KBM-7 (cell line): ENCODE measurements around the gene NPIPB12.
"Not testable (repeated sequence)": the region's sequence is repeated elsewhere in the genome, so short reads cannot be mapped to it uniquely, and the experiment has no call there.

Experiments
- DNase-seq: peaks from one replicate; pipeline ENCODE4 v3.0.0-alpha.2; 2015
- in situ Hi-C: fragments of 300-500 bp; cut with MboI; formaldehyde crosslinking; loops from 2 replicates; pipeline ENCODE4 v1.14.3; 2020; ENCODE audit warnings: low sequenced_read_pairs, low pct_unique_long_range_greater_than_20kb, mixed read lengths

The NPIPB12 gene

GRCh38 chr16:29506308-29506707 lies at the start of gene NPIPB12:
Gene NPIPB12 (minus strand): TSS chr16:29506408.
- not testable (repeated sequence) for DNase-seq

GRCh38 chr16:29521520-29521919 lies 15.3 kb upstream of the NPIPB12 start:
- DNase-seq, in situ Hi-C loops: not testable (repeated sequence)

More at GRCh38 chr16:29506308-29506707, at the start of gene NPIPB12:
- in situ Hi-C loops: not testable (repeated sequence)

- in situ Hi-C loops, DNase-seq: not testable (repeated sequence)
Measured at GRCh38 chr16:29482276-29482675, 23.9 kb downstream of the NPIPB12 start.

GRCh38 chr16:29472065-29472464 lies 34.1 kb downstream of the NPIPB12 start:
- DNase-seq, in situ Hi-C loops: not testable (repeated sequence)

GRCh38 chr16:29469660-29470059 lies 36.5 kb downstream of the NPIPB12 start:
- in situ Hi-C loops: not testable (repeated sequence)

GRCh38 chr16:29467654-29468366 lies 38.4 kb downstream of the NPIPB12 start:
- in situ Hi-C loops, DNase-seq: not testable (repeated sequence)

More at GRCh38 chr16:29469660-29470059, 36.5 kb downstream of the NPIPB12 start:
- not testable (repeated sequence) for DNase-seq

GRCh38 chr16:29466904-29467303 lies 39.3 kb downstream of the NPIPB12 start:
- in situ Hi-C loops: not testable (repeated sequence)

GRCh38 chr16:29465985-29466824 lies 40.0 kb downstream of the NPIPB12 start:
- DNase-seq, in situ Hi-C loops: not testable (repeated sequence)

More at GRCh38 chr16:29466904-29467303, 39.3 kb downstream of the NPIPB12 start:
- not testable (repeated sequence) for DNase-seq

GRCh38 chr16:29460647-29461030 lies 45.6 kb downstream of the NPIPB12 start:
- in situ Hi-C loops, DNase-seq: not testable (repeated sequence)

GRCh38 chr16:29459706-29460646 lies 46.2 kb downstream of the NPIPB12 start, which contains the start of gene SULT1A4:
Gene SULT1A4 (plus strand): TSS chr16:29459913. CDS start chr16:29461386, 1,473 bp downstream.
- in situ Hi-C loops: not testable (repeated sequence)

GRCh38 chr16:29457660-29458059 lies 48.5 kb downstream of the NPIPB12 start:
- DNase-seq, in situ Hi-C loops: not testable (repeated sequence)

More at GRCh38 chr16:29459706-29460646, 46.2 kb downstream of the NPIPB12 start, which contains the start of gene SULT1A4:
- DNase-seq: not testable (repeated sequence)

- in situ Hi-C loops, DNase-seq: not testable (repeated sequence)
Measured at GRCh38 chr16:29454828-29455227, 51.4 kb downstream of the NPIPB12 start.

- DNase-seq, in situ Hi-C loops: not testable (repeated sequence)
Measured at GRCh38 chr16:29454269-29454668, 51.9 kb downstream of the NPIPB12 start, which contains the start of the genes BOLA2 and SLX1B. Gene BOLA2 (minus strand): TSS chr16:29454351. CDS start chr16:29454253, 98 bp downstream. Gene SLX1B (plus strand): TSS chr16:29454533.

- in situ Hi-C loops: not testable (repeated sequence)
Measured at GRCh38 chr16:29453754-29454153, 52.5 kb downstream of the NPIPB12 start.

More at GRCh38 chr16:29453754-29454153, 52.5 kb downstream of the NPIPB12 start:
- not testable (repeated sequence) for DNase-seq
